ENCODE results near the gene CHST9.
"Not testable (repeated sequence)": the region's sequence is repeated elsewhere in the genome, so short reads cannot be mapped to it uniquely, and the experiment has no call there.

CHST9 gene

GRCh38 chr18:27171993-27172392 is 13.1 kb downstream of the CHST9 start:
- no peak for DNase-seq

GRCh38 chr18:27165412-27165811 is 19.7 kb downstream of the CHST9 start:
- DNase-seq: no peak

More at GRCh38 chr18:27171993-27172392, 13.1 kb downstream of the CHST9 start:
- no peak for ATAC-seq

GRCh38 chr18:27164905-27165304 is 20.2 kb downstream of the CHST9 start:
- no peak for ATAC-seq
- DNase-seq: no peak

More at GRCh38 chr18:27165412-27165811, 19.7 kb downstream of the CHST9 start:
- ATAC-seq: no peak

- DNase-seq, ATAC-seq: not testable (repeated sequence)
Observed at GRCh38 chr18:27163197-27163716, 21.9 kb downstream of the CHST9 start.

- DNase-seq: not testable (repeated sequence)
Observed at GRCh38 chr18:27149240-27149639, 35.9 kb downstream of the CHST9 start.

GRCh38 chr18:27144672-27145071 is 40.4 kb downstream of the CHST9 start:
- ATAC-seq (no peak), DNase-seq (no peak)

More at GRCh38 chr18:27149240-27149639, 35.9 kb downstream of the CHST9 start:
- not testable (repeated sequence) for ATAC-seq

GRCh38 chr18:27143580-27144287 is 41.4 kb downstream of the CHST9 start:
- ATAC-seq (no peak), DNase-seq (no peak)

GRCh38 chr18:27142891-27143290 is 42.2 kb downstream of the CHST9 start:
- no peak for DNase-seq
- no peak for ATAC-seq

GRCh38 chr18:27141876-27142275 is 43.2 kb downstream of the CHST9 start:
- ATAC-seq: no peak
- DNase-seq: no peak

GRCh38 chr18:27138079-27138478 is 47.0 kb downstream of the CHST9 start:
- DNase-seq (no peak), ATAC-seq (no peak)

GRCh38 chr18:27136208-27136535 is 48.9 kb downstream of the CHST9 start:
- ATAC-seq: no peak
- DNase-seq: no peak

- DNase-seq: no peak
- no peak for ATAC-seq
Observed at GRCh38 chr18:27135504-27136207, 49.5 kb downstream of the CHST9 start.

- no peak for ATAC-seq
- no peak for DNase-seq
Observed at GRCh38 chr18:27130065-27130630, 55.0 kb downstream of the CHST9 start.

GRCh38 chr18:27124196-27124595 is 60.9 kb downstream of the CHST9 start:
- no peak for ATAC-seq
- DNase-seq: no peak

- DNase-seq (no peak), ATAC-seq (no peak)
Observed at GRCh38 chr18:27121108-27121507, 64.0 kb downstream of the CHST9 start.

- DNase-seq: no peak
- ATAC-seq: no peak
Observed at GRCh38 chr18:27120246-27120645, 64.9 kb downstream of the CHST9 start.

GRCh38 chr18:27118973-27119372 is 66.1 kb downstream of the CHST9 start:
- ATAC-seq (no peak), DNase-seq (no peak)

- DNase-seq: no peak
Observed at GRCh38 chr18:27114842-27115241, 70.3 kb downstream of the CHST9 start.

GRCh38 chr18:27113358-27113757 is 71.8 kb downstream of the CHST9 start:
- DNase-seq (no peak), ATAC-seq (no peak)

More at GRCh38 chr18:27114842-27115241, 70.3 kb downstream of the CHST9 start:
- no peak for ATAC-seq

- DNase-seq (no peak), ATAC-seq (no peak)
Observed at GRCh38 chr18:27110319-27110718, 74.8 kb downstream of the CHST9 start.

GRCh38 chr18:27109451-27109850 is 75.7 kb downstream of the CHST9 start:
- DNase-seq: no peak

GRCh38 chr18:27108842-27109241 is 76.3 kb downstream of the CHST9 start:
- DNase-seq (no peak), ATAC-seq (no peak)

More at GRCh38 chr18:27109451-27109850, 75.7 kb downstream of the CHST9 start:
- no peak for ATAC-seq

- ATAC-seq (no peak), DNase-seq (no peak)
Observed at GRCh38 chr18:27104743-27105142, 80.4 kb downstream of the CHST9 start.
